Measurements from ENCODE around the gene RBMS3.

Gene RBMS3

DNA sequence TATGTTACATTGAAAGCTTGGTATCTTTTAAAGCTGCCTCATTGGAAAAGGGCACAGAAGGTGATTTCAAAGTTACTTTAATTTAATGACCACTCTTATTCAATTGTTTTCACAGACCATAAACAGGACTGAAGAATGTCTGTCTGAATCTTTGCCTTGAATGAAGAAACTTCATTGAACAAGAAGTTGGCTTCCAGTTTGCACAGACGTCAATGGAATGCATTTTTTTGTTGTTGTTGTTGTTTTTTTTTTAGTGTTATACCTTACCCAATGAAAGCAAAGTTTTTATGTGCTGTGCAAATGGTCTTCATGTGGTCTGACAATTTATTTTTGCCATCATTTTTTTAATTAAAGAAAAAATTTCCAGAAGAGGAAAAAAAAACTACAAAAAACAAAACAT lies 722.9 kb downstream of the RBMS3 start:
- Histone ChIP-seq H3K27ac (ENCODE audit: low read depth in 2 of 2, low read length in 2 of 2) (no peak overlapping the region), H3K27me3 (ENCODE audit: control insufficient read depth in 2 of 2, insufficient read depth in 2 of 2, low read length in 2 of 2) (no peaks in the 10 kb centered on the region), H3K9me3 (ENCODE audit: control insufficient read depth in 2 of 2, low read length in 2 of 2) (no peaks in the 10 kb centered on the region), H3K9ac (ENCODE audit: low read depth in 1 of 2, low read length in 2 of 2) (no peak overlapping the region), H3K4me3 (ENCODE audit: low read length in 2 of 2) (no peak overlapping the region), H3K4me1 (ENCODE audit: control insufficient read depth in 2 of 2, insufficient read depth in 2 of 2, low read length in 2 of 2) (no peaks in the 10 kb centered on the region), H3K36me3 (ENCODE audit: control insufficient read depth in 2 of 2, insufficient read depth in 2 of 2, low read length in 2 of 2) (no peaks in the 10 kb centered on the region)

DNA sequence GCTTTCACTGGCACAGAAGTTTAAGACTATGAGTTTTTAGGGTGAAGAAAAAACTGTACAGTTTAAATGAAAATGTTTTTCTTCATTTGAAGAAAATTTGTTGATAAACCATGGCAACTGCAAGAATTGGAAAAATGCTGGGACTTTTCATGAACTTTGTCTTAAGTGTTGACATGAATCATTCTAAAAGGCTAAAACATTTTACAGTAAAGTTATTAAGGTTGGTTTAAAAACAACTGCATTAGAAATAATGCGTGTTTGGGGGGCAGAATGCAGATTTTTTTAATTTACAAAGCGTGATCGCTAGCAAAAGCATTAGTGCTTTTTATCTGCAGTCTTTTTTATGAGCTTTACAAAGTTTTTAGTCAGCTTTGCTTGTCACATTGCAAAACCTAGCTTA lies 723.6 kb downstream of the RBMS3 start:
- Histone ChIP-seq H3K9me3 (ENCODE audit: control insufficient read depth in 2 of 2, low read length in 2 of 2) (no peaks in the 10 kb centered on the region), H3K27me3 (ENCODE audit: control insufficient read depth in 2 of 2, insufficient read depth in 2 of 2, low read length in 2 of 2) (no peaks in the 10 kb centered on the region), H3K4me1 (ENCODE audit: control insufficient read depth in 2 of 2, insufficient read depth in 2 of 2, low read length in 2 of 2) (no peaks in the 10 kb centered on the region), H3K9ac (ENCODE audit: low read depth in 1 of 2, low read length in 2 of 2) (no peak overlapping the region), H3K36me3 (ENCODE audit: control insufficient read depth in 2 of 2, insufficient read depth in 2 of 2, low read length in 2 of 2) (no peaks in the 10 kb centered on the region), H3K27ac (ENCODE audit: low read depth in 2 of 2, low read length in 2 of 2) (no peak overlapping the region), H3K4me3 (ENCODE audit: low read length in 2 of 2) (no peak overlapping the region)

DNA sequence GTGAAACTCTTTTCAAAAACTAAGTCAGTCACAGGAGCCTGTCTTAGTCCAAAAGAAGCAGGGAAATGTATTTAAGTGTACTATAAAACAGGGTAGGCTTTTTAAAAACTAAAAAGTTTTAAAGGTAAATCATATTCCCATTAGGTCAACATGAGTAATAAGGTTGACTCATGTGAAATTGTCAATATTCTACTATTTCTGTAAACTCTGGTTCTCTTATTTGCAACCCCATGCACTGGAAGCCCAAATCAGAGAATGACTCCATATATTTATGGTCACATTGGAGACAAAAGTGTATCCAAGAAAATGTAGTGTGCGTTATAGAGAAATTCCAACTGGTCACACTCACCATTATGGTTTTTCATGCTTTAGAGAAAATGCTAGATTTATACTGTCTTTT lies 725.2 kb downstream of the RBMS3 start:
- H3K27ac ChIP-seq (ENCODE audit: low read depth in 2 of 2, low read length in 2 of 2), result no peak overlapping the region
- no peaks in the 10 kb centered on the region for H3K27me3 ChIP-seq (ENCODE audit: control insufficient read depth in 2 of 2, insufficient read depth in 2 of 2, low read length in 2 of 2)
- H3K9me3 ChIP-seq (ENCODE audit: control insufficient read depth in 2 of 2, low read length in 2 of 2), result no peaks in the 10 kb centered on the region
- no peak overlapping the region for H3K9ac ChIP-seq (ENCODE audit: low read depth in 1 of 2, low read length in 2 of 2)
- no peaks in the 10 kb centered on the region for H3K4me1 ChIP-seq (ENCODE audit: control insufficient read depth in 2 of 2, insufficient read depth in 2 of 2, low read length in 2 of 2)
- no peaks in the 10 kb centered on the region for H3K36me3 ChIP-seq (ENCODE audit: control insufficient read depth in 2 of 2, insufficient read depth in 2 of 2, low read length in 2 of 2)
- no peak overlapping the region for H3K4me3 ChIP-seq (ENCODE audit: low read length in 2 of 2)

GRCh38 chr3:30007668-30008067 lies 726.8 kb downstream of the RBMS3 start:
- H3K9me3 ChIP-seq (ENCODE audit: control insufficient read depth in 2 of 2, low read length in 2 of 2), result no peaks in the 10 kb centered on the region
- no peak overlapping the region for H3K4me3 ChIP-seq (ENCODE audit: low read length in 2 of 2)
- no peaks in the 10 kb centered on the region for H3K36me3 ChIP-seq (ENCODE audit: control insufficient read depth in 2 of 2, insufficient read depth in 2 of 2, low read length in 2 of 2)
- H3K9ac ChIP-seq (ENCODE audit: low read depth in 1 of 2, low read length in 2 of 2), result no peak overlapping the region
- H3K4me1 ChIP-seq (ENCODE audit: control insufficient read depth in 2 of 2, insufficient read depth in 2 of 2, low read length in 2 of 2), result no peaks in the 10 kb centered on the region
- no peaks in the 10 kb centered on the region for H3K27me3 ChIP-seq (ENCODE audit: control insufficient read depth in 2 of 2, insufficient read depth in 2 of 2, low read length in 2 of 2)
- H3K27ac ChIP-seq (ENCODE audit: low read depth in 2 of 2, low read length in 2 of 2), result no peak overlapping the region

DNA sequence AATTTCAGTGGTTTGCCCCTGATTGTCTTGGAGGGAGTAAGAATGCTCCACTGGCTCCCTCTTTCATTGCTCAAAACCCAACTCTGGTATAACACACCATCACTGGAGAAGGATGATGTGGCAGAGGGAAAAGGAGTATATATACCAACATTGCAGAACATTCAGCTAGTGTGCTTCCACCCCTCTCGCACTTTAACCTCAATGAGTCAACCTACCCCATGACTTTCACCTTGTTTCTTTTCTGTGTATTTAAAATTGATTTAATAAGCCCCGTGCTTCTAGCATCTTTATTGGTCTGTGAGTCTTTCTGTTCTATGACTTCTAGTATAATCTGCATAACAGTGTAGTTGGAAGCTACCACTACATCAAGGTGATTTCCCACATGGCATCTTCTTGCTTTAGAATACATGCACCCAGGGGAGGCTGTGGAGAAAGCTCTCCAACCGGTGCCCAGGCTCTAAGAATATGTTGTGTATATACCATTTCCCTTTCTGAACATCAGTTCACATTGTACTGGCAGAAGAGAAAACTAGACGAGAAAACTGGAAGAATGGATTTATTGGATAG lies 730.4 kb downstream of the RBMS3 start:
- no peaks in the 10 kb centered on the region for H3K4me1 ChIP-seq (ENCODE audit: control insufficient read depth in 2 of 2, insufficient read depth in 2 of 2, low read length in 2 of 2)
- no peak overlapping the region for H3K9ac ChIP-seq (ENCODE audit: low read depth in 1 of 2, low read length in 2 of 2)
- no peak overlapping the region for H3K4me3 ChIP-seq (ENCODE audit: low read length in 2 of 2)
- H3K9me3 ChIP-seq (ENCODE audit: control insufficient read depth in 2 of 2, low read length in 2 of 2), result no peaks in the 10 kb centered on the region
- H3K27me3 ChIP-seq (ENCODE audit: control insufficient read depth in 2 of 2, insufficient read depth in 2 of 2, low read length in 2 of 2), result no peaks in the 10 kb centered on the region
- H3K36me3 ChIP-seq (ENCODE audit: control insufficient read depth in 2 of 2, insufficient read depth in 2 of 2, low read length in 2 of 2), result no peaks in the 10 kb centered on the region
- no peak overlapping the region for H3K27ac ChIP-seq (ENCODE audit: low read depth in 2 of 2, low read length in 2 of 2)

GRCh38 chr3:30012941-30013543 lies 732.2 kb downstream of the RBMS3 start:
- H3K27me3 ChIP-seq (ENCODE audit: control insufficient read depth in 2 of 2, insufficient read depth in 2 of 2, low read length in 2 of 2), result no peaks in the 10 kb centered on the region
- H3K4me3 ChIP-seq (ENCODE audit: low read length in 2 of 2), result no peak overlapping the region
- no peaks in the 10 kb centered on the region for H3K9me3 ChIP-seq (ENCODE audit: control insufficient read depth in 2 of 2, low read length in 2 of 2)
- no peaks in the 10 kb centered on the region for H3K4me1 ChIP-seq (ENCODE audit: control insufficient read depth in 2 of 2, insufficient read depth in 2 of 2, low read length in 2 of 2)
- H3K9ac ChIP-seq (ENCODE audit: low read depth in 1 of 2, low read length in 2 of 2), result no peak overlapping the region
- no peak overlapping the region for H3K27ac ChIP-seq (ENCODE audit: low read depth in 2 of 2, low read length in 2 of 2)
- H3K36me3 ChIP-seq (ENCODE audit: control insufficient read depth in 2 of 2, insufficient read depth in 2 of 2, low read length in 2 of 2), result no peaks in the 10 kb centered on the region

DNA sequence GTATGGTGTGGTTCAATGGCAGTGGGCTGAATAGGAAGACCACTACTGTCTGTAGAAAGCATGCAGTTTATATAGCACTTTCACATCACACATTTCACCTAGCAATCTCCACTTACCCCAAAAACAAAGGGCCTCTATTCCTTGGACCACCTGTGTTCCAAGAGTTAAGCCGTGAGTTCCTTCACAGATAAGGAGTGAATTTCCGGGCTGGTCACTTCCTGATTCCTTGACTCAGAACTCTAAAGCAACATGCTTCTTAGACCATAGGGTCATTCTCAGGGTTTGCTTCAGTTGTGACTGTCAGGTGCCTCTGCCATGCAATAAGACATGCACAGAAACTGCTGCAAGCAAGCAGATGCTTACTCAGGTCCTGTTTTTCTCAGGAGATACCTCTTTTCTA lies 737.0 kb downstream of the RBMS3 start:
- H3K27me3 ChIP-seq (ENCODE audit: control insufficient read depth in 2 of 2, insufficient read depth in 2 of 2, low read length in 2 of 2), result no peaks in the 10 kb centered on the region
- H3K4me1 ChIP-seq (ENCODE audit: control insufficient read depth in 2 of 2, insufficient read depth in 2 of 2, low read length in 2 of 2), result no peaks in the 10 kb centered on the region
- H3K9ac ChIP-seq (ENCODE audit: low read depth in 1 of 2, low read length in 2 of 2), result no peak overlapping the region
- no peak overlapping the region for H3K4me3 ChIP-seq (ENCODE audit: low read length in 2 of 2)
- H3K36me3 ChIP-seq (ENCODE audit: control insufficient read depth in 2 of 2, insufficient read depth in 2 of 2, low read length in 2 of 2), result no peaks in the 10 kb centered on the region
- H3K9me3 ChIP-seq (ENCODE audit: control insufficient read depth in 2 of 2, low read length in 2 of 2), result no peaks in the 10 kb centered on the region
- H3K27ac ChIP-seq (ENCODE audit: low read depth in 2 of 2, low read length in 2 of 2), result no peak overlapping the region

DNA sequence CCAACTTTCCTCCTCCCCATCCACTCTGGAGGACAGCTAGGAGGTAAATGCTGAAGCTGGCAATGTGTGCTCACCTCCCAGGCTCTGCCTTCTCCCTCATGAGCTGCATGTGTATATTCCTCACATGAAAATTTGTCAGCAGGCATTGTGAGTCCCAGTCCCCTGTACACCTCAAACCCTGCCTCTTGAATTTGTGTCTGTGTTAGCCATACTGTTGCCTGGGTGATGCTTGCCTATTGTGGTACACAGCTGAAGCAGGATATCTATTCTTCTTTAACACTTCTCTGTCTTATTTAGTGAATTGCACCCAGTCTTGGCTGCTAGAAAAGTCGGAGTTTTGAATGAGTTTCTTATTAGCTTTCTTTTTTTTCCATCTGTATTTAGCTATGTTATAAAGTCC lies 739.5 kb downstream of the RBMS3 start:
- Histone ChIP-seq H3K4me1 (ENCODE audit: control insufficient read depth in 2 of 2, insufficient read depth in 2 of 2, low read length in 2 of 2) (no peaks in the 10 kb centered on the region), H3K4me3 (ENCODE audit: low read length in 2 of 2) (no peak overlapping the region), H3K36me3 (ENCODE audit: control insufficient read depth in 2 of 2, insufficient read depth in 2 of 2, low read length in 2 of 2) (no peaks in the 10 kb centered on the region), H3K27ac (ENCODE audit: low read depth in 2 of 2, low read length in 2 of 2) (no peak overlapping the region), H3K9me3 (ENCODE audit: control insufficient read depth in 2 of 2, low read length in 2 of 2) (no peaks in the 10 kb centered on the region), H3K9ac (ENCODE audit: low read depth in 1 of 2, low read length in 2 of 2) (no peak overlapping the region), H3K27me3 (ENCODE audit: control insufficient read depth in 2 of 2, insufficient read depth in 2 of 2, low read length in 2 of 2) (no peaks in the 10 kb centered on the region)

DNA sequence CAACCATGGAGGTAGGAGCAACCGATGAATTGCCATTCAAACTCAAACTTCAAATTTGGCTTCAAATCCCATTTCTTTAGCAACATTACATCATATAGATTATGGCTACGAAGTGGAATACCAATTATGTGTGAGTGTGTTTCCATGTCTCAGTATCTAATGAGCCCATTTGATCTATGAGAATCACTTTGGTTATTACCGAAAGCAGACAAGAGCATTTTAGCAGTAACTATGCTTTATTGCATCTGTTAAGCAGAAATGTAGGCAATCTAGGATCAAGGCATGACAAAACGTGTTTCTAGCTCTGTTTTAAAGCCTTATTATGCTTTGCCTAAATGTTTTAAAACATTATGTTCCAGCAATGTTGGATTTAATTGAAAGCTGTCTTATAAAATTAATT lies 743.6 kb downstream of the RBMS3 start:
- Histone ChIP-seq H3K4me1 (ENCODE audit: control insufficient read depth in 2 of 2, insufficient read depth in 2 of 2, low read length in 2 of 2) (no peaks in the 10 kb centered on the region), H3K36me3 (ENCODE audit: control insufficient read depth in 2 of 2, insufficient read depth in 2 of 2, low read length in 2 of 2) (no peaks in the 10 kb centered on the region), H3K27me3 (ENCODE audit: control insufficient read depth in 2 of 2, insufficient read depth in 2 of 2, low read length in 2 of 2) (no peaks in the 10 kb centered on the region), H3K4me3 (ENCODE audit: low read length in 2 of 2) (no peak overlapping the region), H3K9ac (ENCODE audit: low read depth in 1 of 2, low read length in 2 of 2) (no peak overlapping the region), H3K9me3 (ENCODE audit: control insufficient read depth in 2 of 2, low read length in 2 of 2) (no peaks in the 10 kb centered on the region), H3K27ac (ENCODE audit: low read depth in 2 of 2, low read length in 2 of 2) (no peak overlapping the region)

GRCh38 chr3:30026851-30027250 lies 746.0 kb downstream of the RBMS3 start:
- Histone ChIP-seq H3K9ac (ENCODE audit: low read depth in 1 of 2, low read length in 2 of 2) (no peak overlapping the region), H3K4me1 (ENCODE audit: control insufficient read depth in 2 of 2, insufficient read depth in 2 of 2, low read length in 2 of 2) (no peaks in the 10 kb centered on the region), H3K4me3 (ENCODE audit: low read length in 2 of 2) (no peak overlapping the region), H3K9me3 (ENCODE audit: control insufficient read depth in 2 of 2, low read length in 2 of 2) (no peaks in the 10 kb centered on the region), H3K27me3 (ENCODE audit: control insufficient read depth in 2 of 2, insufficient read depth in 2 of 2, low read length in 2 of 2) (no peaks in the 10 kb centered on the region), H3K36me3 (ENCODE audit: control insufficient read depth in 2 of 2, insufficient read depth in 2 of 2, low read length in 2 of 2) (no peaks in the 10 kb centered on the region), H3K27ac (ENCODE audit: low read depth in 2 of 2, low read length in 2 of 2) (no peak overlapping the region)
